ENCODE measurements around the gene ISOC1. TPM values are rescaled to one million over a fixed set of nuclear protein-coding genes. Genes with fewer than 3 reads are reported as not detected.

Gene ISOC1
- polyA plus RNA-seq, 1 donor (not counting 4 experiments of a cell fraction or from before 2014, with no cell fraction given): 26.4 TPM

- Histone ChIP-seq H3K9me1 (ENCODE audit: control insufficient read depth, extremely low read depth, insufficient read depth, low read length) (no peaks in the 10 kb centered on the region), H3K27me3 (ENCODE audit: control insufficient read depth, extremely low read depth, insufficient read depth, low read length) (no peaks in the 10 kb centered on the region), H3K27ac (ENCODE audit: control insufficient read depth, insufficient read depth, low read length) (no peak overlapping the region), H3K4me3 (ENCODE audit: control insufficient read depth in 2 of 3, extremely low read depth in 1 of 3, insufficient read depth in 2 of 3, low read depth in 1 of 3, low read length in 3 of 3) (no peak overlapping the region), H2AFZ (ENCODE audit: control insufficient read depth, low read length) (peak overlapping the region; percentile 17), H4K20me1 (ENCODE audit: control insufficient read depth, extremely low read depth, insufficient read depth, low read length) (no peaks in the 10 kb centered on the region), H3K4me1 (ENCODE audit: control insufficient read depth, extremely low read depth, insufficient read depth, low read length) (no peaks in the 10 kb centered on the region), H3K79me2 (ENCODE audit: control insufficient read depth, insufficient read depth, low read length) (no peaks in the 10 kb centered on the region), H3K9me3 (ENCODE audit: control insufficient read depth, low read depth, low read length) (no peaks in the 10 kb centered on the region), H3K36me3 (ENCODE audit: control insufficient read depth in 2 of 2, extremely low read depth in 1 of 2, insufficient read depth in 2 of 2, low read length in 2 of 2) (no peaks in the 10 kb centered on the region), H3K4me2 (ENCODE audit: control insufficient read depth, extremely low read depth, insufficient read depth, low read depth, low read length) (peak overlapping the region; percentile 23), H3K9ac (ENCODE audit: control insufficient read depth, extremely low read depth, insufficient read depth, low read length) (no peak overlapping the region)
- no peak for FAIRE-seq
- DNase-seq (ENCODE audit: low read depth, low spot score): no peak
- dilution Hi-C loops (cut with MboI; ENCODE audit: extremely low pct_ligation_motif_present, low sequenced_read_pairs): no loop called here
- no peak for TF ChIP-seq EZH2 (IDR thresholded peaks at IDR 0.05; ENCODE audit: low read length)
- no peak for TF ChIP-seq CTCF (optimal IDR thresholded peaks at IDR 0.05 in 1 of 3, IDR thresholded peaks at IDR 0.05 in 1 of 3, conservative IDR thresholded peaks at IDR 0.05 in 1 of 3; ENCODE audit: extremely low read depth in 1 of 3, insufficient read depth in 2 of 3, low read length in 3 of 3)
Measured at GRCh38 chr5:129051283-129051682, 43.3 kb upstream of the ISOC1 start.

DNA sequence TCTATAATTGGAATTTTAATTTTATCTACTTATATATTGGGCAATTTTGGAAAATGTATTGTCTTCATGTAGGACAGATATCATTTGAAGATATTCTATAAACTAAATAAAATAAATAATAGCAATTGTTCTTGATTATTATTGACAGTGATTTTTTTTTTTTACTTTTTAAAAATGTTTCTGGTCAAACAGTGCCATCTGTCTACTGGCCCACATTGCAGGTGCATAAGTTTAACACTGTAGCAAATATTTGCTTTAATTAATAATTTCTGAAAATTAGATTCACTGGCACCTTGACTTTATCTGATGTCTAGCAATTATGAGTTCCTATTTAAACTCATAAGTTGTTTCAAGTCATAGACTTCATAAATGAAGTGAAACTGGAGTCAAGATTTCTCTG lies 41.1 kb upstream of the ISOC1 start:
- Histone ChIP-seq H4K20me1 (ENCODE audit: control insufficient read depth, extremely low read depth, insufficient read depth, low read length) (no peaks in the 10 kb centered on the region), H3K27ac (ENCODE audit: control insufficient read depth, insufficient read depth, low read length) (no peak overlapping the region), H3K9ac (ENCODE audit: control insufficient read depth, extremely low read depth, insufficient read depth, low read length) (no peak overlapping the region), H3K4me3 (ENCODE audit: control insufficient read depth in 2 of 3, extremely low read depth in 1 of 3, insufficient read depth in 2 of 3, low read depth in 1 of 3, low read length in 3 of 3) (no peak overlapping the region), H3K9me3 (ENCODE audit: control insufficient read depth, low read depth, low read length) (no peaks in the 10 kb centered on the region), H3K4me1 (ENCODE audit: control insufficient read depth, extremely low read depth, insufficient read depth, low read length) (no peaks in the 10 kb centered on the region), H3K36me3 (ENCODE audit: control insufficient read depth in 2 of 2, extremely low read depth in 1 of 2, insufficient read depth in 2 of 2, low read length in 2 of 2) (no peaks in the 10 kb centered on the region), H3K4me2 (ENCODE audit: control insufficient read depth, extremely low read depth, insufficient read depth, low read depth, low read length) (no peak overlapping the region), H3K9me1 (ENCODE audit: control insufficient read depth, extremely low read depth, insufficient read depth, low read length) (no peaks in the 10 kb centered on the region), H2AFZ (ENCODE audit: control insufficient read depth, low read length) (no peak overlapping the region), H3K27me3 (ENCODE audit: control insufficient read depth, extremely low read depth, insufficient read depth, low read length) (no peaks in the 10 kb centered on the region), H3K79me2 (ENCODE audit: control insufficient read depth, insufficient read depth, low read length) (no peaks in the 10 kb centered on the region)
- DNase-seq (ENCODE audit: low read depth, low spot score) (no peak), FAIRE-seq (no peak)
- TF ChIP-seq CTCF (optimal IDR thresholded peaks at IDR 0.05 in 1 of 3, IDR thresholded peaks at IDR 0.05 in 1 of 3, conservative IDR thresholded peaks at IDR 0.05 in 1 of 3; ENCODE audit: extremely low read depth in 1 of 3, insufficient read depth in 2 of 3, low read length in 3 of 3) (peak in 1 of 3 experiments; percentile 5), EZH2 (IDR thresholded peaks at IDR 0.05; ENCODE audit: low read length) (no peak)
- dilution Hi-C loops (cut with MboI; ENCODE audit: extremely low pct_ligation_motif_present, low sequenced_read_pairs): no loop called here
